Endothelial cell (in vitro differentiated cells): ENCODE data around the gene FRMD4A. TPM values are rescaled to one million over a fixed set of nuclear protein-coding genes. Genes with fewer than 3 reads are reported as not detected.
A peak's percentile ranks its signal among the peaks of the same experiment; 100 is the strongest.

Source experiments
- DNase-seq: peaks from one replicate; pipeline ENCODE4 v3.0.0; 2021; ENCODE audit warnings: low spot score
- H3K27ac Mint-ChIP-seq: one replicate; pipeline ENCODE4 v1.8.0; 2021; ENCODE audit warnings: mixed read lengths, inconsistent platforms; ENCODE audit not compliant: unreplicated experiment
- H3K27me3 Mint-ChIP-seq: one replicate; pipeline ENCODE4 v1.8.0; 2021; ENCODE audit warnings: mild to moderate bottlenecking, moderate library complexity, mixed read lengths, inconsistent platforms; ENCODE audit not compliant: unreplicated experiment
- H3K36me3 Mint-ChIP-seq: one replicate; pipeline ENCODE4 v1.8.0; 2021; ENCODE audit warnings: mild to moderate bottlenecking, low read depth, mixed read lengths, inconsistent platforms; ENCODE audit not compliant: unreplicated experiment
- H3K4me1 Mint-ChIP-seq: one replicate; pipeline ENCODE4 v1.8.0; 2021; ENCODE audit warnings: mild to moderate bottlenecking, mixed read lengths, inconsistent platforms; ENCODE audit not compliant: unreplicated experiment
- H3K4me3 Mint-ChIP-seq: one replicate; pipeline ENCODE4 v1.8.0; 2021; ENCODE audit warnings: mild to moderate bottlenecking, mixed read lengths, inconsistent platforms; ENCODE audit not compliant: unreplicated experiment
- H3K9me3 Mint-ChIP-seq: one replicate; pipeline ENCODE4 v1.8.0; 2021; ENCODE audit warnings: mixed read lengths, inconsistent platforms; ENCODE audit not compliant: unreplicated experiment
- CTCF ChIP-seq: fragments of 200-600 bp; sonication (generic); IDR thresholded peaks from one replicate; pipeline ENCODE4 v1.5.0; 2021; ENCODE audit warnings: antibody characterized with exemption; ENCODE audit not compliant: unreplicated experiment
- total RNA-seq: library from RNA; stranded (reverse); fragmentation: NEBNext Ultra II Directional; extraction: Animal tissue kit (Norgen Biotek cat#: 25700); gene quantifications from one replicate; pipeline ENCODE4 v1.2.1, GENCODE V29; 2021; ENCODE audit not compliant: unreplicated experiment

FRMD4A gene
- total RNA-seq, 1 donor from 2014 or later, result 68.9 TPM

DNA sequence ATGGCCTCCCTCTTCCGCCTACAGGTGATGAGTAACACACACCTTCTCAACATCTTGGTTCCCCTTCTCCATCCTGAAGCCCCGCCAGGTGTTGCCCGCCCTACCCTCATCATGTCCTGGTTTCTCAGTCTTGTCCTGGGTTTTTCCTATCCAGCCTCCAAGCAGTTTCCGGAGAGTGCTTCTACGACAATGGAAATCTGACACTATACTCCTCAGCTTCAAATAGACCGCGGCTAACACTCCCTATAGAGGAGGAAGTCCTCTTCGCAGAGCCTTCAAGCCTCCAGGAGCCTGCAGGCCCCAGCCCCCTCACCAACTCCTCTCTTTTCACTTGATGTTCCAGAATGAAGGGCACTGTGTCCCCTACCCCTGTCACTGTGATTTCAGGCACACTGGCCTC is 596.6 kb downstream of the FRMD4A start:
- DNase-seq, result no peak
- Mint-ChIP-seq H3K27ac (peak overlapping the region; percentile 49), H3K36me3 (peaks cover 25% of the 10 kb centered on the region), H3K4me1 (peaks cover 28% of the 10 kb centered on the region), H3K27me3 (peaks cover 4% of the 10 kb centered on the region), H3K4me3 (no peak overlapping the region), H3K9me3 (no peaks in the 10 kb centered on the region)
- no peak for TF ChIP-seq CTCF

- peaks cover 4% of the 10 kb centered on the region for H3K27me3 Mint-ChIP-seq
- peaks cover 25% of the 10 kb centered on the region for H3K36me3 Mint-ChIP-seq
- H3K4me3 Mint-ChIP-seq, result no peak overlapping the region
- no peak for TF ChIP-seq CTCF
- H3K9me3 Mint-ChIP-seq, result no peaks in the 10 kb centered on the region
- no peak overlapping the region for H3K27ac Mint-ChIP-seq
- peaks cover 29% of the 10 kb centered on the region for H3K4me1 Mint-ChIP-seq
- no peak for DNase-seq
Measured at GRCh38 chr10:13733071-13733470, 597.7 kb downstream of the FRMD4A start.

DNA sequence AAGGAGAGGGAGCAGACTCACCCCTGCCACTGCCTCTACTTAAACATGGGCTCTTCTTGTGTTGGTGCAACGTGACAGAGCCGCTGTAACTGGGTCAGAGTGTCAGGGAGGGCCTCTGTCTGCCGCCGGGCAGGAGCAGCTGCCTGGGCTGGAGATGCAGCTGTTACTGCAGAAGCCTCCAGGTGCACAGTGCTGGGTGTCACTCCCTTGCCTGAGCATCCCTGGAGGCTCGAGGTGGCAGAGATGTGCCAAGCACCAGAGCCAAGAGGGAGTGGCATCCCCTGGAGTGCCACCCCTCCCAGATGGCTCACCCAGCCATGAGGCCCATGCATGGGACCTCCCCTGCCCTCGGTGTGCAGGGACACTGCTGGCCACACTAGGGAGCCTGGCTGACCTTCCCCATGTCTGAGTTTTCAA is 598.3 kb downstream of the FRMD4A start:
- Mint-ChIP-seq H3K27ac (no peak overlapping the region), H3K9me3 (no peaks in the 10 kb centered on the region), H3K4me3 (peak overlapping the region; percentile 66), H3K36me3 (peaks cover 27% of the 10 kb centered on the region), H3K27me3 (peaks cover 4% of the 10 kb centered on the region), H3K4me1 (peaks cover 30% of the 10 kb centered on the region)
- TF ChIP-seq CTCF, result no peak
- no peak for DNase-seq

DNA sequence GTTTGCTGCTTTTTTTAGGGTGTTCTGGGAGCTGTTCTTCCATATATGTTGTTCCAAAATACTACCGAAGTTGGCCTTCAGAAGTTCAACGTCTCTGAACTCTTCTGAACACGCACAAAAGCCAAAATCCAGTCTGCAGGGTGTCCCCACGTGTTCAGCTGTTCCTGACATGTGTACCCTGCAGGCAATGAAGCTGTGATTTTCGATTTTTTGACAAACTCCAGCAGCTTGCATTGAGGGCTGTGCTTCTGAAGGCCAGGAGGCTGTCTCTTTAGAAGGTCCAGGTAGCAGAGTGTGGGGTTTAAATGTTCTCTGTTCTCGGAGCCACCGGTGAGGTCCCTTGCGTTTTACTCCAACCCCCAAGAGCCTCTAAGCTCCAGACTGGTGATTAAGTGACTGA is 598.9 kb downstream of the FRMD4A start:
- H3K4me1 Mint-ChIP-seq, result peaks cover 25% of the 10 kb centered on the region
- no peak overlapping the region for H3K27ac Mint-ChIP-seq
- peak overlapping the region; percentile 66 for H3K4me3 Mint-ChIP-seq
- peaks cover 5% of the 10 kb centered on the region for H3K27me3 Mint-ChIP-seq
- no peak for DNase-seq
- no peak for TF ChIP-seq CTCF
- H3K36me3 Mint-ChIP-seq, result peaks cover 25% of the 10 kb centered on the region
- H3K9me3 Mint-ChIP-seq, result no peaks in the 10 kb centered on the region

- TF ChIP-seq CTCF, result no peak
- Mint-ChIP-seq H3K27ac (no peak overlapping the region), H3K9me3 (no peaks in the 10 kb centered on the region), H3K36me3 (peaks cover 25% of the 10 kb centered on the region), H3K4me1 (peaks cover 16% of the 10 kb centered on the region), H3K4me3 (no peak overlapping the region), H3K27me3 (peaks cover 5% of the 10 kb centered on the region)
- no peak for DNase-seq
Measured at GRCh38 chr10:13730956-13731355, 599.8 kb downstream of the FRMD4A start.
